GM19324 (cell line): Measurements from ENCODE around the gene QRICH2.

Experiments used
- ATAC-seq: cut with Tn5 transposase; IDR thresholded peaks from one replicate; pipeline ENCODE4 v1.9.1; 2021; ENCODE audit warnings: mild to moderate bottlenecking, moderate library complexity; ENCODE audit not compliant: unreplicated experiment, low FRiP score

QRICH2 gene

DNA sequence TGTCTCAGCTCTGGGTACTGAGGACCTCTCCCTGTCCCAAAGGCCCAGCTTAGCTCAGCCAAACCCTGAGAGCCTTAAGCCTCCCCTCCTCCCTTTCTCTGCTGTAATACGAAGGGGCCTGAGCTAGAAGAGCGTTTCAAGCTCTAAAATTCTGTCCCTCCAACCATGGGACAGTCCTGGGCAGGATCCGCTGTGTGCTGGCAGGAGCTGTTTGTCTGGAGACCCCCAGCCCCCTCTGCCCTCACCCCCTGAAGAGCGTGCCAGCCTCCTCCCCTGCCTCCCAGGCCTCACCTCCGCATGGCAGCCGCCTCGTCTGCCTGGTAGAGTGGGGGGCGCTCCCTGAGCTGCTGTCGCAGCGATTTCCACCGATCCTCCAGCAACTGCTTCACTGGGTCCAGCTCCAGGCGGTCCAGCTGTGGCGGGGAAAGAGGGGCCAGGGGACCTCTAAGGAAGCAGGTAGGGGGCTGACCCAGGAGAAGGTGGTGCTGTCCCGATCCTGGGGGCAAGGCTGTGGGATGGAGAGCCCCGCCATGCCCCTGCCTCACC, 28.3 kb downstream of the QRICH2 start:
- no peak for ATAC-seq

DNA sequence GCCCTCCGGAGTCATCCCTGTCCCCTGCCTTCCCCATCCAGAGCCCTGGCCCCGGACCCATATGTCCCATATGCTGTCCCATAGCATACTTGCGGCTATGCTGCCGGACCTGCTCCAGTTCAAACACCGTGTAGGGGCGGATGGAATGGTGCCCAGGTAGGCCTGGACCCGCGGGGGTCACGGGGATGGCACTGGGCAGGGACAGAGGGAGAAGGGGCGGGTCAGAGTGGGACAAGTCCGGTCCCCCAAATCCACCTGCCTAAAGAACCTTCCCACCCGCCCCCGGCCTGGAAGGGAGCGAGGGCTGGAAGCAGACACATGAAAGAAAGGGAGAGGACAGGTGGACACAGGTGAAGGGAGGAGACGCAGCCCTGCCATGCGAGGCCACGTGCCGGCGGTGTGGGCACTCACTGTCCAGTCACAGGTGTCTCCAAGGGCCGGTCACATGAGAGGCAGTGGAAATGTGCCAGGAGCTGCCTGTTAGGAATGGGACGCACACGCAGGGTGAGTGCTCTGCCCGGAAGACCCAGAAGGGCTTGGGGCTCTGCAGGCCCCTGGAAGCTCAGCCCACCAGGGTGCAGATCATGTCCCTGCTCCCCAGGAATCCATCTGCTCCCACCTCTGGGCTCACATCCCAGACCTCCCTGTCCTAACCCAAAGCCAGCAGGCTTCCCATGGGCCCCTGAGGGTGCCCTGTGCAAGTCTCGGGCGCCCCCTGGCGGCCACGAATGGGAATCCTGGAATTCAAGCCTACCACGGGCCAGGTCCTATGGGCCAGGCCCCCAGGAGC, 28.9 kb downstream of the QRICH2 start:
- ATAC-seq = no peak

DNA sequence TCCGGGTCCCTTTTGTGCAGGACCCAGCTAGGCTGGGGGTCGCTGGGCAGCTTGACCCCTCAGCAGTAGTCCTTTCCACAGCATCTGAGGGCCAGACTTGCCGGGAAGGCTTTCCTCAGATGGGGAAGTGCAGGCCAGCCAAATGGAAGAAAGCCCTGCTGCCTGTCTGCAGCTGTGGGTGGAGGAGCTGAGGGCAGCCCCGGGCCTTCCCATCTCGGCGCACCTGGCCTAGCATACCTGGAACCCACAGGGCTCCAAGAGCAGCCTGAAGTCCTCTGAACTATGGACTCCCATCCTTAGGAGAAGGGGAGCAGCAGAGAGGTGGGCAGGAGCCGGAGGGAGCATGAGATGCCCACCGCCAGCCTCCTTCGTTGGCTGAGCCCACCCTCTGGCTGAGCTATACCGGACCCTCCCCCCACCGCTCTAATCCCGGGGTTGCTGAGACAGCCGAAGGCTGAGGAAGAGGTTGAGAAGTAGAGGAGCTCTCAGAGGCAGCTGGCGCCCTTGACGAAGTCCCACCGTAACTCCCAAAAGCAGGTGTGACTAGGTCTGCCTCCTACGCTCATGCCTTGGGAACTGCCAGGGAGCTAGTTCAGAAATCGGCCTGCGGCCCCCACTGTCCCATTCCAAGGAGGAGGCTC, 29.7 kb downstream of the QRICH2 start:
- no peak for ATAC-seq

DNA sequence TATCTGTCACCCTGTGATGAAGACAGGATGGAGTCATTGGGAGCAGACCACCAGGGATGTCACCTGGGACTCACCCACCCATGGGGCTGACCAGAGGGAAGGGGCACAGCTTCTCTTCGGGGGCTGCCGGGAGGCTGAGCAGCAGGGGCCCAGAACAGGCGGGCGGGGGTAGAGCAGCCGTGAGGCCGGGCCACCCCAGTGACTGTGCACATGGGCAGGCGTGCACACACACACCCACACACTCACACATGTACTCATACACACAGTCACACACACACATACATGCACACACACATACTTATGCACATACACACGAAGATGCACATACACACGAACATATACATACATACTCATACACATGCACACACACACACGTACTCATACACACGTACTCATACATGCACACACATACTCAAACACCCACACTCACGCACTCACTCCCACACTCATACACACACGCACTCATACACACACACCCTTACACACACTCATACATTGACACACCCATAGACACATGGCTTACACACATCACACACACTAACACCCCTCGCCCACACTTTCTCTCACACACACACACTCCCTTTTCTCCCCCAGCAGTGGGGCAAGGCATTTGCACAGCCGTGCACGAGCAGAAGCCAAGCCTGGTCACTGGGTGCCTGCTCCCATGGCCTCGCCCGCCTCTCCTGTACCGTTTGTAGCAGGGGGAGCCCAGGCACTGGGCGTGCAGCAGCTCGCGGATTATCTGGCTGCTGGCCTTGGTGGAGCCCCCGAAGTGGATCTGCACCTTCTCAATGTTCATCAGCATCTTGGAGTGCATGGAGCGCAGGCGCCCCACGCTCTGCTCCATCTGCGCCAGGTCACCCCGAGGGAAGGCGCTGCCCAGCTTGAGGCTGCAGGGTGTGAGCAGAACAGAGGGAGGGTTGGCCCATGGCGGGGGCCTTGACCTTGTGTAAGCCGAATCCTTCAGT, 30.5 kb downstream of the QRICH2 start:
- ATAC-seq = no peak

DNA sequence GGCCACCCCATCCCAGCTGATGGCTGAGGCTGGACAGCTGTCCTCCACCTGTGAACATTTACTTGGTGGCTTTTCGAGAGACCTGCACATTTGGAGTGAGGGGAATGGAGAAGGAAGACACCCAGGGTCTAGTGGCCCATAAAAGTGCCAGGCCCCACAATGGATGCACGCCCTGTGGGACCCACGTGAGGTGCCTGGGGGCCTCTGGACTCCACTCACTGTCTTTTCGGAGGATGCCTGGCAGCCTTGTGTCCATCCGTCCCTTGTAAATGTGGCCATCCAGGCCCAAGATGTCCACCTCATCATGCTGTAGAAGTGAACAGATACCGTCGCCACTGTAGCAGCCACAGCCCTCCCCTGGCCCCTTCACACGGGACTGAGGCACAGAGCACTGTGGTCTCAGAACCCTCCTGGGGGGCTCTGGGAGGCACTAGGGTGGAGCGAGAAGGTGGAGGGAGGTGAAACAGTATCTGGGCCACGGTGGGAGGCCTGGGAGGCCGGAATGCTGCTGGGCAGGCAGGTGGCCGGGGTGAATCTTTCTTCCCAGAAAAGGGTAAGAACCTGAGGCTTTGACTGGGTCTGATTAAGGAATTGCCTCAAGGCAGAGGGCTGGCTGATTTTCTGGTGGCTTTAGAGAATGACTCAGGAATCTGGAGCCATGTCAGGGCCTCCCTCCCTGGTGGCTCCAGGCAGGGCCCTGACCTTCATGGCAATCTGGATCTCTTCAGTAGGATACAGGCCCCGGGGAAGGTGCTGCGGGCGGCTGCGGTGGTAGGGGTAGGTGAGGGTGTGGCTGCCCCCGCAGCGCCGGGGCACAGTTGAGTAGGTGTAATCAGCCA, 31.4 kb downstream of the QRICH2 start:
- no peak for ATAC-seq

DNA sequence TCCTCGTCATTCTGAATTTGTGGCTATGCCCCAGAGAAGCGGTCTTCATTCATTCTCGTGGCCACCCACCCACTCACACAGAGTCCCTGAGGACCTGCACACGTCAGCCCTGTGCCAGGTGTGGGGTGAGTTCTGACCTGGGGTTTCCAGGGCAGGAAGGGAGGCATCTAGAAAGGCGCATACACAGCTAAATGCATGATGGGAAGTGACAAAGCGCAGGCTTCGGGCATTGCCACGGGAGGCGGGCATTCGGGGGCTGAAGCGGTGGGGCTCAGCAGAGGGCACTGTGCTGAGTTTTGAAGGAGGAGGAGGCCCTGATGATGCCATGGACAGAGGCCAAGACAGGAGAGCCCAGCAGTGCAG, 32.0 kb downstream of the QRICH2 start:
- ATAC-seq = no peak

DNA sequence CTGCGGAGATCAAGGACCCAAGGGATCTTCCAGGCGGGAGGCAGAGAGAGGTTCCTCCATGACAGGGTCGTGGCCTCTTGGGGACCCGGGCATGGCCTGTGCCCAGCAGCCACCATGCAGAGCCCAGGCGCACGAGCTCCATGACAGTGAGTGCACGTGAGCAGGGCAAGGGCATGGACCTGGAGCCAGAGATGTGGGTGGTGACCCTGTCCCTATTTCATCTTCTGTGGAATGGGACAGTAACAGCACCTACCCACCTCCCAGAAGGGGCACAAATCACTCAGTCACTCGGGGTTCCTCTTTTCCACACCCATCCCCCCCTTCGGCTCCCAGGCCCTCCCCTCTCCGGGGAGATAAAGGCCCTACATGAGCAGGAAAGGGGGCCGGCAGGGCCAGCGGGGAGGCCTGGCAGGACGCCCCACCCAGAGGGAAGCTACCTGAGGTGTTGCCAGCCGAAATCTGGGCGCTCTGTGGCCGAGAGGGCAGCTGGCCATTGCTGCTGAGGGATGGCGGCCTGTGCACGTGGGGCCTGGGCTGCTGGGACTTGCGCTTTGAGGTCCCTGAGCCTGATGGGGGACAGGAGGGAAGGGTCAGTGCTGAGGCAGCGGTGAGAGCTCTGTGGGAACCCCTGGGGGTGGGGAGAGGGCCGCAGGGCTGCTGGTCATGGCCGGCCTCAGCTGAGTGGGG, 32.6 kb downstream of the QRICH2 start:
- no peak for ATAC-seq

DNA sequence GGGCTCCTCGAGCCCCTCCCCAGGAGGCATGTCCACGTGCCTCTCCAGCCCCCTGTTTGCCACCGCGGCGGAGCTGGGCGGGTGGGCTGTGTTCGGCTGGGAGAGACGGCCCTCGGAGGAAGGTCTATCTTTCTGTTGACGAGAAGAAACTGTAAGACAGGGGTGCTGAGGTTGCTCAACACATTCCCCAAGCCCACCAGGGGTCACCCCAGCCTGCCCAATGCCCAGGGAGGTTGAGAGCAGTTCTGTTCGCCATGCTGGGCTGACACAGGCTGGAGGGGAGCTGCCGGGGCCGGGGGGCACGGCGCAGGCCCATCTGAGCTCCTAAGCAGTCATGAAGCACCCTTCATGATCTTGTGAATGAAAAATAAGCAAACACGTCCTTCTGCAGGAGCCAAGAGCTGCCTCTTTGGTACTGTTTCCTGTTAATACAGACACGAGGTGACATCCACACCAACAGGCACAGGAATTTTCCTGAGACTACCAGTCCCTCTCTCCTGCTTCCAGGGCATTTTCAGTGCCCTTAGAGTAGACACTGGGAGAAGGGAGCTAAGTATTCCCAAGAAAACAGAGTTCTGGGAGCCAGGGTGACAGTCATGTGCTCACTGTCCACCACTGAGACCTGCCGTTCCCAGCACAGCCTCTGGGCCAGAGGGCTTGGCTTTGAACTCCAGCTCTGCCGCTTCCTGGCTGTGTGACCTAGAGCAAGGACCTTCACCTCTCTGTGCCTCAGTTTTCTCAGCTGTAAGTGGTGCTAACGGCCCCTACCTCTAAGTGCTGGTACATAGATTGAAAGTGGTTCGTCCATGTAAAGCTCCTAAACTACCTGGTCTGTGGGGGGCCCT, 33.7 kb downstream of the QRICH2 start:
- no peak for ATAC-seq

DNA sequence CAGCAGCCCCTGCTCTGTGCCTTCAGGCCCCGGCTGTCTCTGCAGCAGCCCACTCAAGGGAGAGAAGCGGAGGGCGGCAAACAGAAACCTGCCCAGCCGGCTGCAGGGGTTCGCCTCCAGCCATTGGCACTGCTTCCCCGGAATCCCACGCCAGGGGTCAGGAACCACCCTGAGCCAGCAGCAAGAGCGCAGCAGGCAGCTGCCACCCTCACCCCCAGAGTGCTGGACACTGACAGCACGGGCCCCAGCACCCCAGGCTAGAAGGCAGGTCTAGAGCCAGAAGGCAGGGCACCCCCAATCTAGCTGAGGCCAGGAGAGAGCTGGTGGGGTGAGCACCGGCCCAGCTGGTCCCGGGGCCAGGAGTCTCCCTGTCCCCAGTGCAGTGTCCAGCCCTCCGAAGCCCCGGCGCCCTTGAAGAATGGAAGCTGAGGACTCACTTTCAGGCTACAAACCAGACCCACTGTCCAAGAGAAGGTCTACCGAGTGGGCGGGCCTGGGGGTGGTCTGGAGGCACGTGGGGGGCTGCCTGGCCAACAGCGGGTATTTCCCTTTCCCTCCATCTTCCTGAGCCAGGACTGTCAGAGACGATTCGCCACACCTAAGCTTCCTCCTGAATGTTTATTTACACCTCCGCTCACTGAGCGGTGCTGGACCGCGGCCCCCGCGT, 34.5 kb downstream of the QRICH2 start:
- ATAC-seq = no peak

DNA sequence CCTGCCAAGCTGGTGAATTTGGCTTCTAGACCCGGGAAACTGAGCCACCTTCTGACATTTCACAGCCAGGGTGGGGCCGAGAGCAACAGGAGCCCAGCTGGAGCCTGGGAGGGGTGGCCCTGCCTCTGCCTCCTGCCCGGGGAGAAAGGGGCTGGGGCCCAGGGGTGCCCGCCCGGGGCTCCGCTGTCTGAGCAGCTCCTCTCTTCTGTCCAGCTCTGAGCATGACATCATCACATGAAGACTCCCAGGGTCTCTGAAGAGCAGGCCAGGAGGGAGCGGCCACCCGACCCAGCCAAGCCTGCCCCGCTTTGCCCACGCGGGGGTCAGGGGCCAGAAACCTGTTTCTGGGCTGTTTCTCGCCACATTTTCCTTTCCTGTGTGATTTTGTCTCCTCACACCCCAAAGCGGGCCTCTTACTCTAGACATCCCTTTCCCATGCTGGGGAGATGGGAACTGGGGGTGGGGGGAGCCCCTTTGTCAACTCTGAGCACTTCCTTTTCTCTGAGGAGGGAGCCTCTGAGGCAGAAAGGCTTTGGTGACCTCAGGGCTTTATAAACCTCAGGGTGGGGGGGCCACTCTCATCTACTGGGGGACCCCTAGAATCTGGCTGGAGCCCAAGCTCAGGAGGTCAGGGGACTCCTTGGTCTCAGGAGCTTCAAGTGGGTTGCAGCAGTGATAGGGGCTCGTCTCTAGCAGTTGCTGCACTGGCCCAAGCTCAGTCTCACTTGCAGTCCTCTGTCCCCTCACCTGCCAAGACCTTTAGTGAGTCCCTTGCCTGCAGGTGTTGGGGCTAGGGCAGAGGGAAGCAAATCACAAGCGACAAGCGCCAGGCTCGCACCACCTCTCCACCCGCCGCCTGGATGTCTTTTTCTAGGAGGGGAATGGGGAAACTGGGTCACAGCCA, 35.3 kb downstream of the QRICH2 start:
- ATAC-seq = peak; percentile 10

DNA sequence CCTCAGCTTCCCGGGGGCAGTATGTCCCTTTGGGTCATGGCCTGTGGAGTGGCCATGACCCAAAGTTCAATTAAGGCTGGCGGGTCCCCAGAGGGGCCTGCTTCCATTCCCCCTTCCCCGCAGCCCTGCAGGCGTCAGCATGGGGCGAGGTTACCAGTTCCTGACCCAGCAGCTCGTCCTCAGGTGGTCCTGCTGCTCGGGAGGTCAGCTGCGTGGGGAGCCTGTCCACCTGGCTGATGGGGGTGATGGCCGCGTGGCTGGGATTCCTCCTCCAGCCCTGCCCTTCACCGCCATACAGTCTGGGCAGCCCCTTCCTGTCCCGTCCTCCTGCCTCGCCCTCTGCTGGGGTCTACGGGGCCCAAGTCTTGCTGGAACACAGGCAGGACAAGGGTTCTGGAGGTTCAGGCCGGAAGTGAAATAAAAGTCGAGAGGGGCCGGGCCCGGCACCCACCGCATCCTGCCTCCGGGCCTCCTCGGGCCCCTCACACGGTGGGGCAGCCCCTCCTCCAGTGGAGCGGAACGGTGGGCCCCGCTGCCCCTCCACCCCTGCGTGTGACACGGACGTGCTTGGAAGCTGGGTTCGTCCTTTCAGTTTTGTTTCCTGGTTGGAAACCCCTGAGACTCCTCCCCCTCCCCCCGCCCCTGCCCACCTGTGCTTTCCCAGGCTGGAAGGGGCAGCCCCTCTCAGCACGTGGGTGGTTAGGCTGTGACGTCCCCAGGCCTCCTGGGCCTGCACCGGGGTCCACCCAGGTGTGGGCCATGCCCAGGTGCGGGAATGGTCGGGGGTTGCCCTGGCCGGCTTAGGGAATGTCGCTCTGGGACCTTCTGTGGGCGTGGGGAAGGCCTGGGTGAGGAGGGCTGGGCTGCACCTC, 36.2 kb downstream of the QRICH2 start:
- peak; percentile 56 for ATAC-seq

DNA sequence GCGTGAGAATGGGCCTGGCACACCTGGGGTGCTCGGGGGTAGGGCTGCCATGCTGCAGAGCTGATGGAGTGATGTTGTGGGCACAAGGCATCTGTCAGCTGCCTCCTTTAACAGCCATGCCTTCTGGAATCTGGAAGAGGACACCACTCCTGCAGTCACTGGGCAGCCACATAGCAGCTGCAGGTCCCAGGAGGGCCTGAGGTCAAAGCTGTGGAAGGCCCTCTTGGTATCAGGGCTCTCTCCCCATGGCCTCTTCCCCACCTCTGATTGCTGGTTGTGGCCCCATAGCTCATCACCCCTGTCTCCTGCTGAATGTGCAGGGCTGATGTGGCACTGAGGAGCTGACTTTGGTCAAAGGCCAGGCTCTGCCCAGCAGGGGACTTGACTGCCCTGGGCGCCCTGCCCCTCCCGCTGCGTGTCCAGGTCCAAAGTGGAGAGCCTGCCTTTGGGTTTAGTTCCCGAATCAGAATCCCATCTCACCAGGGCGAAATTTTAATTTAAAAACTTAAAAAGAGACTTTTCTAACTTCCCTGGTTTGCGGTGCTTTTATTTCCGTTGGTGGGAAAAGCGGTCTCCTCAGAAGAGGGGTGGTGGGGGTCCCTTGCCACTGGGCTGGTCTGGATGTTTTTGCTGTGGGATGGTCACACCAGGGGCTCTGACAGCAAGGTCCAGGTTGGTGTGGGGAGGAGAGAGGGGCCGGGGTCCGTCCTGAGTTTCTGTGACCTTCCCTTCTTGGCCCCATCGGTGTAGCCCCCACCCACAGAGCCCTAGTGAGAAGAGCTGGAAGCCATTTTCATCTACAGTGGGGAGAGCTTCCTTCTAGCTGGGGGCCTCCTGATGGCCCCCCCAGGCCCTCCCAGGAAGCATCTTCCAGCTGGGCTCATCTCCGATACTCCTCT, 37.1 kb downstream of the QRICH2 start:
- ATAC-seq = no peak

DNA sequence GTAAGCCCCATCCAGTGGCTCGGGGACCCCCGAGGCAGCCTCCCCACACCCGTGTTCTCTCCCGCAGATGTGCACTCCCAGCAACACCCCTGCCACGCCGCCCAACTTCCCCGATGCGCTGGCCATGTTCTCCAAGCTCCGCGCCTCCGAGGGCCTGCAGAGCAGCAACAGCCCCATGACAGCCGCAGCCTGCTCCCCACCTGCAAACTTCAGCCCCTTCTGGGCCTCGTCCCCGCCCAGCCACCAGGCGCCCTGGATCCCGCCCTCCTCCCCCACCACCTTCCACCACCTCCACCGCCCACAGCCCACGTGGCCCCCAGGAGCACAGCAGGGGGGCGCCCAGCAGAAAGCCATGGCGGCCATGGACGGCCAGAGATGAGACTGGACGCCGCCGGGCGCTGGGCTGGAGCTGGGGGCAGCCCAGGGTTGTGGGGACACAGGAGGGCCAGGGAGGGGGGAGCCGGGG, 37.9 kb downstream of the QRICH2 start:
- ATAC-seq = no peak

DNA sequence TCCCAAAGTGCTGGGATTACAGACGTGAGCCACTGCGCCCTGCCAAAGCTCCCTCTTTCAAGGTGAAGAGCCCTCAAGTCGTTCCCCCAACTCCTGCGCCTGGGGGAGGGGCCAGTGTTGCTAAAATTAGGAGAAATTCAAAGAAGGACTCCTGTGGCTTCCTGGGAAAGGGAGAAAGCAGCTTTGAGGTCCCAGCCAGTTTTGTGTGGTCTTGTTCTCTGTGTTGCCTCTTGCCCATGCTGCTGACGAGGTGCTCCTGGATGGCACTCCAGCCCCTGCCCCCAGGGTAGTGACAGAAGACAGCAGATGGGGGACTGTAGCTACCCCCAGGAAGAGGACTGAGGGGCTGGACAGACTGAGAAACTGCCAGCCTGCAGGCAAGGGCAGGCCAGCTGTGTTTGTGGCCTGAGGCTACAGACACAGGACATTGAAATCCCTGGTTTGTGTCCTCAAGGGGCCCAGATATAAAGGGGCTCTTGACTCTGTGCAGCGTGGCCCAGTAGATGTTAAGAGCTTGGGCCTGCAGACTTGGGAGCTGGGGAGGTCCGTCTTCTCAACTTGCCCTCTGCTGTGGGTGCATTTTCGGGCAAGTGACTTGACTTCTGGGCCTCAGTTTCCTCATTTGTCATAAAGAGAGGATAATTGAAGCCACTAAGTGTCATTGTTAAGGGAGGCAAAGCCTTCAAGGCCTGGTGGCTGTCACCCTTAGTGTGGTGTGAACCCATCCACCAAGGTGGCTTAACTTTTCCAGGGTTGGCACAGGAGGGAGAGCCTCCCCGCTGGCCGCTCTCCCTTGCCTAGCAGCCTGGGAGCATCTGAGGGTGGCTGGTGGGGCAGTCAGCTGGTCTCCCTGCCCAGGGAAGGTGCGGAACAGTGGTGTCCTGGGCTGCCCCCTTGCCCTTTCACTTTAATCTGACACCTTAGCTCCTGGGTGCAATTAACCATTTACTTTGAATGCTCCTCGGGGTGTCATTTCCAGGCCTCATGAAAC, 38.8 kb downstream of the QRICH2 start:
- ATAC-seq = no peak
